Posterior cingulate gyrus (tissue), 11 donors: ENCODE results near the gene MAP3K3.

Source experiments
- DNase-seq, 10 donors: peaks; one replicate each; pipeline versions ENCODE4 v3.0.0 to v3.0.0-alpha.2; 2020 to 2021; ENCODE audit warnings: mixed read lengths in 3 of 10
- intact Hi-C: fragments of 100-400 bp; cut with DNase I; formaldehyde crosslinking; loops from one replicate; pipeline ENCODE4 v1.15.1; 2023

MAP3K3 gene

GRCh38 chr17:63647065-63647725 lies 25.0 kb downstream of the MAP3K3 start:
- intact Hi-C loops = no loop called here
- no peak for DNase-seq

DNA sequence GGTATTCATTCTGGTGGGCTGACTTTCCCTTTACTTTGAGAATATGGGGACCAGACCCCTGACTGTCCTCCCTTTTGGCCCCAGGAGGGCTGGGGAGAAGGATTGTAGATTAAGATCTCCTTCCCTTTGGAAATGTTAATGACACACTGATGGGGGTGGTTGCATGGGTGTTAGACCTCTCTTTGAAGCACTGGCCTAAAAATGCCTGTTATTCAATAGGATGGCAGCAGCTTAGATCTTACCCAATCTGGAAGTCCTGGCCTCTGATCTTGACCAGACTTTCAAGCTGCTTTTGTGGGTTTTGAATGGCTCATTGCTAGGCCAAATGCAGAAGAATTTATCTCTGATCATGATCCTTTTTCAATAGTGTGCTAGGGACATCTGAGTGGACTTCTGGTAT lies 25.7 kb downstream of the MAP3K3 start:
- no peak for DNase-seq
- intact Hi-C loops = no loop called here

DNA sequence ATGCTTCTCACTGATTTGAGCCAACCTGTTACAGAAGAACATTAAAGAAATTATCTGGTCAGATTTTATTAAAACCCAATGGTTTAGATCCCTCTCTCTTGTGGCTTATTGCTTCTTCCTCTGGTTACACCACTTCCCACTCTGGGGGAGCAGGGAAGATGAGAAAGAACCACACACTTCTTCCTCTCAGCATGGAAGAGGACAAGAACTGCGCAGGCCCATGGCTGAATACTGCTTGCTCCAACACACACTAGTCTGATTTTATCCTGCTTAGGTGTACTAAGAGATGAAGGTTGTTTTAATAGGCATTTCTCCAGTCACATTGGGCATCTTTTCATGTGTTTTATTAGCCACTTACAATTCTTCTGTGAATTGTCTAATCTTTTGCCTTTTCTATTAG lies 27.6 kb downstream of the MAP3K3 start:
- DNase-seq = no peak
- intact Hi-C loops = no loop called here

DNA sequence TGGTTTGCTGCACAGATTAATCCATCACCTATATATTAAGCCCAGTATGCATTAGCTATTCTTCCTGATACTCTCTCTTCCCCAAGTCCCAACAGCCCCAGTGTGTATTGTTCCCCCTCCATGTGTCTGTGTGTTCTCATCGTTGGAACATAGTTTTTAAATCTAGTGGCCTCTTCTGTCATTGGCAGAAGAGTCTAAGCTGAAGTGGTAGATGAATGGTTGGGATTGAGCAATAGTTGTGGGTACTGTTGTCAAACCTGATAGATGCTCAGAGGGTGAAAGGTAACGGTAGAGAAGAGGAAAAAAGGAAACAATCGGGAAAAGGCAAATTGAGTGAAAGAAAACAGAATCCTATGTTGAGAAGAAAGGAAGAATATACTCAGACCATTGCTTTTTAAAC lies 29.9 kb downstream of the MAP3K3 start:
- DNase-seq = no peak
- intact Hi-C loops = no loop called here

GRCh38 chr17:63653050-63653449 lies 30.8 kb downstream of the MAP3K3 start:
- intact Hi-C loops = no loop called here
- DNase-seq = no peak

GRCh38 chr17:63657786-63658185 lies 35.6 kb downstream of the MAP3K3 start:
- intact Hi-C loops = no loop called here
- no peak for DNase-seq

DNA sequence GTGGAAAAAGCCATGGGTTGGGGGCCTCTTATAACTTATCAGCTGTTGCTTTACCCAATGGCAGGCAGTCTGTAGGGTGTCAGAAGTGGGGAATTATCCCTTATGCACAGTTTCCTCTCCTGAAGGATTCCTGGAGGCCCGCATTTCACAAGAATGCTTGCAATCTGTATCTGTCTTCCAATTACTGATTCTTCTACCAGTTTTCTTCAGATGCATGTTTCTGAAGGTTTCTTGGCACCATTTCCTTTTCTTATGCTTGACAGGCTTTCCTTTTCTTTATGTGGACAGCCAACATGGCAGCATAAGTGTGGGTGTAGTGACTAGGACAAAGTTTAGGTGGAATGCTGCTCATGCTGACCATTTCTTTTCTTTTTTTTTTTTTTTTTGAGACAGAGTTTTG lies 36.1 kb downstream of the MAP3K3 start:
- intact Hi-C loops = no loop called here
- DNase-seq = no peak

DNA sequence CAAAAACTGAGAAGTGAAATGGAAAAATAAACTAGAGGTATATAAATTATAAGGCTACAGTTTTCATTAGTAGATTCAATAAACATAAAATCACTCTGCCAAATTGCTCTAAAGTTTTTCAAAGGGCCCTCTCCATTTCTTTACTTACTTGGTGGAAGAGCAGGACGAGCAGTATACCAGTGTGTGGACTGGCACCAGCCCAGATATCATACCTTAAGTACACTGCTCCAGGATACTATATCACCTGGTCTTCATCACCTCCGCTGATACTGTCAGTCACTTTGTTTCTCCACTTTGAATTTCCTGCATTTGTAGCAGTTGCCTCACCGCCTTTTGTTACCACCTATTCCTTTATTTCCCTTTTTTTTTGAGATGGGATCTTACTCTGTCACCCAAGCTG lies 37.6 kb downstream of the MAP3K3 start:
- DNase-seq = no peak
- intact Hi-C loops = no loop called here

- intact Hi-C loops = no loop called here
- no peak for DNase-seq
Measured at GRCh38 chr17:63665527-63666214, 43.5 kb downstream of the MAP3K3 start.

DNA sequence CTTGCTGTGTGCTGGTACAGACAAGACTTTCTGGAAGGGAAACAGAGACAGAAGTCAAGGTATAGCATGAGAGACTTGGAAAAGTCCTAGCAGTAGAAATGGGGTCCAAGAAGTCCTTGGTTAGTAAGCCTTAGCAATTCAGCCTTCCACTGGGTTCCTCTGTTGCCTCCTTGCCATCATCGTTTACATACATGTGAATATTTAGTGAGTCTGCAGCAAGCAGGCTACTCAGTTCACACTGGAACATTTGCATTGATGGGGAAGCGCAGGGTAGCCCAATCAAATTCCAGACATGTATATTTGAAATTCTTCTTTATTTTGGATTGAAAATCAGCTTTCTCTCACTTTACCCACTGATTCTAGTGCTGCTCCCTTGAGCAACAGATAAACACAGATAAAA lies 50.6 kb downstream of the MAP3K3 start:
- intact Hi-C loops = no loop called here
- DNase-seq = no peak

- no peak for DNase-seq
- intact Hi-C loops = no loop called here
Measured at GRCh38 chr17:63675231-63675606, 53.0 kb downstream of the MAP3K3 start.

GRCh38 chr17:63675607-63676546 lies 53.7 kb downstream of the MAP3K3 start:
- intact Hi-C loops = no loop called here
- DNase-seq = peak in 4 of 10 donors; percentile 46 to 87 (median 64)

- DNase-seq = no peak
- intact Hi-C loops = no loop called here
Measured at GRCh38 chr17:63676584-63676983, 54.4 kb downstream of the MAP3K3 start.

DNA sequence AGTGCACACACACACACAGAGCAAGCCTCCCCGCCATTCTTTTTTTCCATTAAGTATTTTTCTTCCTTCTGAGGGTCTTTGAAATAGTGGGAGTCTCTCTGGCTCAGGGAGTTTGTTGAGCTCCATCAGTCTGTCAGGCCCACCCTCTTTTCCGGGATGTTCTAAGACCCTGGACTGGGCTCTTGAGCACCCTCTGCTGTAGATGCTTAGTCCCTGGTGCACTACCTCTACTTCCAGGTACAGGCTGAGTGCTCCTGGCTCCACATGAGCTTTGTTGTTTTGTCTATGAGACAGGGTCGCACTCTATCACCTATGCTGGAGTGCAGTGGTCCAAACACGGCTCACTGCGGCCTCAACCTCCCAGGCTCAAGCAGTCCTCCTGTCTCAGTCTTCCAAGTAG lies 57.0 kb downstream of the MAP3K3 start:
- intact Hi-C loops = no loop called here
- no peak for DNase-seq

GRCh38 chr17:63680700-63681099 lies 58.5 kb downstream of the MAP3K3 start:
- intact Hi-C loops = no loop called here
- DNase-seq = no peak

GRCh38 chr17:63681530-63681929 lies 59.3 kb downstream of the MAP3K3 start:
- intact Hi-C loops = no loop called here
- no peak for DNase-seq

GRCh38 chr17:63682441-63682840 lies 60.2 kb downstream of the MAP3K3 start:
- DNase-seq = no peak
- intact Hi-C loops = no loop called here

DNA sequence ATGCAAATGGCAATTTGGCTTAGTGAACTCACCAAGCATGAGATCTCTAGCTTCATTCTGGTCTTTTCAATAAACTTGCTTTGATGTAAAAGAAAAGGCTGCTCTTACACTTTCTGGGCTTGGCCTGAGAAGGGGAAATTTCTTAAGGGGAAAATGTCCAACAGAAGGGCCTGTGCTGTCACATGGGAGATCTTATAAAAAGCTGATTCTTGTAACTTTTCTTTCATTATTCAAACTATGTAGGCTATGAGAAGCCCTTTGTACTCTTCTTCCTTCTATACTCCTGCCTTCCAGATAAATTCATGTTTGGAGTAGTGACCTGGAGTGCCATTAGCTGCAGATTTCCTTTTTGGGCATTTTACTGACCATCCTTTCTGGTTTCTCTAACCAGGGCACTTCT lies 60.8 kb downstream of the MAP3K3 start:
- no peak for DNase-seq
- intact Hi-C loops = no loop called here

- DNase-seq = peak in 4 of 10 donors; percentile 59 to 88 (median 78)
- intact Hi-C loops = no loop called here
Measured at GRCh38 chr17:63685041-63685440, 62.8 kb downstream of the MAP3K3 start.

DNA sequence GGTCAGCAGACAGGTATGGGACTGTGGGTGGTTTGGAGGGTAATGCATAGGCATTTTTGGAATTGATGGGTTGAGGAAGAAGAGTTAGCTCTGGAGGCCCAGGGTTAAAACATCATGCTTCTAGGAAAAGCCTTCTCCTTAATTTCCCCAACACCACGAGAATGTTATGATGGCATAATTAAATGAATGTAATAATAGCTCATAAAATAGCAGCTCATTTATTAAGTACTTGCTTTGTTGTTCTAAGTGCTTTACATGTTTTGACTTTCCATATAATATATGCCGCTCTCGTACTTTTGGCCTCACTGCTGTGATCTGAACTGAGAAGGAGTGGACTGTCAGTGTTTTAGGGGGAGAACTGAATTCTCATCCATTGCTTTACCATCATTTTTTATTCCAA lies 63.4 kb downstream of the MAP3K3 start:
- no peak for DNase-seq
- intact Hi-C loops = no loop called here

DNA sequence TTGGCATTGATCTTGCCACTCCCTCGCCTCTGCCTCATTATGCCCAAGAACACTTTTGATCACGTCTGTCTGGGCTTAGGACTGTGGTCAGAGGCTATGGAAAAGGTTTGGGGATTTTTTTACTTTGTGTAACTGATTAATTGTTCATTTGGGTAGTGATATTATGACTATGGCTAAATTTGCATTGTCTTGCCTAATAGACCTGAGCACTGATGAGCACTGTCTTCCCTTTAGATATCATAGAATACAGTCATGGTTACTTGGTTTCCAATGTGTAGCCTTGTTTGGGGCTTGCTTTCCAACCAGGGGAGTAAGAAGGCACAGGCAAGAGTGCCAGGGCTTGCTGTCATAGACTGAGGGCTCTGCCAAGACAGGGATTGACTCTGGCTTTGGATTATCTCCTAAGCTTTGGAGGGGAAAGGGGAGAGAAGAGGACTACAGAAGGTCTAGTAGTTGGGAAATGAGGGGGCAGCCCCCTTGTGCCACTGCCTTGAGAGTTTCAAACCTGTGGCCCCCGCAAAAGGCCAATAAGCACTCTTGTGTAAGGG lies 64.0 kb downstream of the MAP3K3 start:
- intact Hi-C loops = no loop called here

More for the DNA sequence above, 64.0 kb downstream of the MAP3K3 start:
- no peak for DNase-seq
